ENCODE measurements around the gene TMEM141. TPM values are rescaled to one million over a fixed set of nuclear protein-coding genes. Genes with fewer than 3 reads are reported as not detected.

The TMEM141 gene
- total RNA-seq, 1 experiment from 2014 or later, result 32.7 TPM

GRCh38 chr9:136835162-136835931 lies 44.2 kb downstream of the TMEM141 start:
- no peak overlapping the region for H3K27ac ChIP-seq (ENCODE audit: low read depth, low read length, poor library complexity, severe bottlenecking)
- H3K4me3 ChIP-seq (ENCODE audit: low read depth, low read length, poor library complexity, severe bottlenecking), result no peak overlapping the region
- BruUV-seq (replicated peaks), result no TSS peak
- H3K4me1 ChIP-seq (ENCODE audit: insufficient read depth, low read length, poor library complexity, severe bottlenecking), result peaks cover 8% of the 10 kb centered on the region
- no peak for DNase-seq (ENCODE audit: low spot score)
- H3K27me3 ChIP-seq (replicated peaks; ENCODE audit: insufficient read depth, low read depth, low read length, poor library complexity), result no peaks in the 10 kb centered on the region
- ChIA-PET CTCF (interaction anchor here (1.1 kb wide), 1 partner anchor 200 kb away, joined by 4 read pairs; no protein-coding TSS in a partner anchor), POLR2A (ENCODE audit: low non-redundant PET) (no interaction called here)
- intact Hi-C loops (cut with micrococcal nuclease; ENCODE audit: unreplicated experiment), result no loop called here
- H3K36me3 ChIP-seq (ENCODE audit: insufficient read depth, low read length, poor library complexity, severe bottlenecking), result peaks cover 45% of the 10 kb centered on the region
- no peak for TF ChIP-seq CTCF (conservative IDR thresholded peaks at IDR 0.05; ENCODE audit: low read depth, low read length)
- H3K9me3 ChIP-seq (ENCODE audit: low read depth, low read length, poor library complexity, severe bottlenecking), result no peaks in the 10 kb centered on the region

- no TSS peak for BruUV-seq (replicated peaks)
- POLR2A ChIA-PET (ENCODE audit: low non-redundant PET), result no interaction called here
- no peaks in the 10 kb centered on the region for H3K27me3 ChIP-seq (replicated peaks; ENCODE audit: insufficient read depth, low read depth, low read length, poor library complexity)
Measured at GRCh38 chr9:136835932-136836904, 45.1 kb downstream of the TMEM141 start.

More at GRCh38 chr9:136835932-136836904, 45.1 kb downstream of the TMEM141 start:
- no peaks in the 10 kb centered on the region for H3K9me3 ChIP-seq (ENCODE audit: low read depth, low read length, poor library complexity, severe bottlenecking)
- no peak for DNase-seq (ENCODE audit: low spot score)
- H3K36me3 ChIP-seq (ENCODE audit: insufficient read depth, low read length, poor library complexity, severe bottlenecking), result peaks cover 36% of the 10 kb centered on the region
- H3K27ac ChIP-seq (ENCODE audit: low read depth, low read length, poor library complexity, severe bottlenecking), result no peak overlapping the region
- TF ChIP-seq EZH2 (IDR thresholded peaks at IDR 0.05; ENCODE audit: borderline replicate concordance, low read depth, low read length, poor library complexity, severe bottlenecking) (no peak), CTCF (conservative IDR thresholded peaks at IDR 0.05; ENCODE audit: low read depth, low read length) (no peak)
- intact Hi-C loops (cut with micrococcal nuclease; ENCODE audit: unreplicated experiment), result no loop called here
- H3K4me1 ChIP-seq (ENCODE audit: insufficient read depth, low read length, poor library complexity, severe bottlenecking), result peaks cover 17% of the 10 kb centered on the region
- H3K4me3 ChIP-seq (ENCODE audit: low read depth, low read length, poor library complexity, severe bottlenecking), result no peak overlapping the region
- CTCF ChIA-PET, result interaction anchor here (1.1 kb wide), 1 partner anchor 199 kb away, joined by 4 read pairs; no protein-coding TSS in a partner anchor

Measured in A673 (cell line).